ENCODE data around the gene BACE1-AS. TPM values are rescaled to one million over a fixed set of nuclear protein-coding genes. Genes with fewer than 3 reads are reported as not detected.

The BACE1-AS gene
- total RNA-seq, 2 experiments from 2014 or later = 3.2 to 4.0 TPM

- peaks cover 4% of the 10 kb centered on the region for H3K4me1 Mint-ChIP-seq (ENCODE audit: low read depth)
- ChIA-PET CTCF (no interaction called here), POLR2A (no interaction called here)
- no peaks in the 10 kb centered on the region for H3K36me3 Mint-ChIP-seq (ENCODE audit: low read depth)
- DNase-seq = no peak
- TF ChIP-seq, protein P1, sequence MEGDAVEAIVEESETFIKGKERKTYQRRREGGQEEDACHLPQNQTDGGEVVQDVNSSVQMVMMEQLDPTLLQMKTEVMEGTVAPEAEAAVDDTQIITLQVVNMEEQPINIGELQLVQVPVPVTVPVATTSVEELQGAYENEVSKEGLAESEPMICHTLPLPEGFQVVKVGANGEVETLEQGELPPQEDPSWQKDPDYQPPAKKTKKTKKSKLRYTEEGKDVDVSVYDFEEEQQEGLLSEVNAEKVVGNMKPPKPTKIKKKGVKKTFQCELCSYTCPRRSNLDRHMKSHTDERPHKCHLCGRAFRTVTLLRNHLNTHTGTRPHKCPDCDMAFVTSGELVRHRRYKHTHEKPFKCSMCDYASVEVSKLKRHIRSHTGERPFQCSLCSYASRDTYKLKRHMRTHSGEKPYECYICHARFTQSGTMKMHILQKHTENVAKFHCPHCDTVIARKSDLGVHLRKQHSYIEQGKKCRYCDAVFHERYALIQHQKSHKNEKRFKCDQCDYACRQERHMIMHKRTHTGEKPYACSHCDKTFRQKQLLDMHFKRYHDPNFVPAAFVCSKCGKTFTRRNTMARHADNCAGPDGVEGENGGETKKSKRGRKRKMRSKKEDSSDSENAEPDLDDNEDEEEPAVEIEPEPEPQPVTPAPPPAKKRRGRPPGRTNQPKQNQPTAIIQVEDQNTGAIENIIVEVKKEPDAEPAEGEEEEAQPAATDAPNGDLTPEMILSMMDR (IDR thresholded peaks at IDR 0.05) = no peak
- no peak for ATAC-seq
- peaks cover 27% of the 10 kb centered on the region for H3K27me3 Mint-ChIP-seq
- H3K9me3 Mint-ChIP-seq = no peaks in the 10 kb centered on the region
- intact Hi-C loops (cut with micrococcal nuclease) = no loop called here
- H3K27ac Mint-ChIP-seq = no peak overlapping the region
- H3K4me3 Mint-ChIP-seq = no peak overlapping the region
Observed at GRCh38 chr11:117313091-117313490, 21.9 kb downstream of the BACE1-AS start.

DNA sequence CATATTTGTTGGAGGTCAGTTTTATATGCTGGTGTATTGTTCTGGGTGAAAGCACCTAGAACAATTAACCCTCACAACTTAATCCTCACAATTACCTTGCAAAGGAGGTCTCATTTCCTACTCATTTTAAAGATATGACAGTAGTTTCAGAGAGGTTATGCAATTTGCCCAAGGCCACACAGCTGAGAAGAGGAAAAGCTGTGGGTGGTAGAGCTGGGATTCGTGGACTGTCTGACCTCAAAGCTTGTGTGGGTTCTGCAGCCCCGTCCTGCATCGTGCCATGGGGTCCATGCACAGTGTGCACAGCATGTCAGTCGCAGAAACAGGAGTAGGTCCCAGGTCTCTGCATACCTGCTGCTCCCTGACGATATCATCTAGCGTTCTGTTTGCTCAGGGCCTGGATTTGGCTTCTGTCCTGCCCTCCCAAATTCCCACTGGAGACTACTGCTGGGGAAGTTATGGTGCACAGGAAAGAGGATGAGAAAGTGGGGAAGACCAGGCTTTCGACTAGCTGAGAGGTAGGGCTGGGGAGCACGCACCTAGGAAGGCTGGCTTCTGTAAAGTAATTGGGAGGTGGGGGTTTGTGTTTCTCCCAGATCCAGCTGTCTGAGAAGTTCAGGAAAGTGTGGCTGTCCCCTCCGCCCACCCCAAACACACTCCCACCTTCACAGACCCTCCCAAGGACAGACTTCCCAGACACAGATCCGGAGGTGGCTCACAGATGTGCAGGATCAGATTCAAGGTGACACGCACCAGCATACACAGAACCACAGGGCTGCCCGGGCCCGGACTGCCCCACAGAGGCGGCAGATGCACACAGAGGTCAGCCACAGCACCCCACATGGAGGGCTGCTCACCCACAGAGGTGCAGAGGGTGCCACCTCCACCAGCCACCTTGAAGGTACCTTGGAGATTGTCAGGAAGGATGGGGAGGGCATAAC lies 23.0 kb downstream of the BACE1-AS start:
- H3K27ac Mint-ChIP-seq = no peak overlapping the region
- CTCF ChIA-PET = interaction anchor here (1.2 kb wide), 1 partner anchor 88 kb away, joined by 3 read pairs; no protein-coding TSS in a partner anchor

DNA sequence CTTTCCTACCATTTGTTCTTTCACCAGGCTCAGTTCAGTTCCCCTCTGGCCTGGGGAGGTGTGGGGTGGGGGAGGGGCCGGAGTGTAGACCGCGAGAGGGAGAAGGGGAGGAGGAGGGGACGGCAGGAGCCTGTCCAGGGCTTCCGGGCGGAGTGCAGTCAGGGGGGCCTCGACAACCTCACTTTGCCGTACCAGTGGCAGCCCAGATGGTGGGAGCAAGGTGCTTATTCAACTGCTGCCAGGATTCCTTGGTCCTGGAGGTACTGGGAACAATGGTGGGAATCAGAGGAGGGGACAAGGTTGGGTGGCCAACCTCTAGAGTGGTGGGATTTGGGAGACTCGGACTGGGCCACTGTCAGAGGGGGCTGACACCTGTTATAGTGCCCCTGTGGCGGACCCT lies 23.7 kb downstream of the BACE1-AS start:
- no peak for ATAC-seq
- Mint-ChIP-seq H3K27me3 (peaks cover 25% of the 10 kb centered on the region), H3K36me3 (ENCODE audit: low read depth) (no peaks in the 10 kb centered on the region), H3K4me3 (peak overlapping the region; percentile 38), H3K4me1 (ENCODE audit: low read depth) (peaks cover 4% of the 10 kb centered on the region), H3K27ac (no peak overlapping the region), H3K9me3 (no peaks in the 10 kb centered on the region)
- TF ChIP-seq, protein P1 (IDR thresholded peaks at IDR 0.05) = no peak
- no peak for DNase-seq
- CTCF ChIA-PET = interaction anchor here (1.2 kb wide), 1 partner anchor 88 kb away, joined by 3 read pairs; no protein-coding TSS in a partner anchor
- intact Hi-C loops (cut with micrococcal nuclease) = no loop called here
- POLR2A ChIA-PET = interaction anchor here (1.6 kb wide), 1 partner anchor 69 kb away, joined by 3 read pairs; no protein-coding TSS in a partner anchor

More for the DNA sequence above, 23.0 kb downstream of the BACE1-AS start:
- ATAC-seq = no peak
- H3K4me3 Mint-ChIP-seq = peak overlapping the region; percentile 38
- H3K9me3 Mint-ChIP-seq = no peaks in the 10 kb centered on the region
- H3K27me3 Mint-ChIP-seq = peaks cover 25% of the 10 kb centered on the region
- intact Hi-C loops (cut with micrococcal nuclease) = no loop called here
- H3K36me3 Mint-ChIP-seq (ENCODE audit: low read depth) = no peaks in the 10 kb centered on the region
- H3K4me1 Mint-ChIP-seq (ENCODE audit: low read depth) = peaks cover 4% of the 10 kb centered on the region
- POLR2A ChIA-PET = interaction anchor here (0.8 to 1.6 kb wide), 2 partner anchors 14 to 68 kb away, joined by 3 read pairs; no protein-coding TSS in a partner anchor
- no peak for DNase-seq
- TF ChIP-seq, protein P1 (IDR thresholded peaks at IDR 0.05) = no peak

DNA sequence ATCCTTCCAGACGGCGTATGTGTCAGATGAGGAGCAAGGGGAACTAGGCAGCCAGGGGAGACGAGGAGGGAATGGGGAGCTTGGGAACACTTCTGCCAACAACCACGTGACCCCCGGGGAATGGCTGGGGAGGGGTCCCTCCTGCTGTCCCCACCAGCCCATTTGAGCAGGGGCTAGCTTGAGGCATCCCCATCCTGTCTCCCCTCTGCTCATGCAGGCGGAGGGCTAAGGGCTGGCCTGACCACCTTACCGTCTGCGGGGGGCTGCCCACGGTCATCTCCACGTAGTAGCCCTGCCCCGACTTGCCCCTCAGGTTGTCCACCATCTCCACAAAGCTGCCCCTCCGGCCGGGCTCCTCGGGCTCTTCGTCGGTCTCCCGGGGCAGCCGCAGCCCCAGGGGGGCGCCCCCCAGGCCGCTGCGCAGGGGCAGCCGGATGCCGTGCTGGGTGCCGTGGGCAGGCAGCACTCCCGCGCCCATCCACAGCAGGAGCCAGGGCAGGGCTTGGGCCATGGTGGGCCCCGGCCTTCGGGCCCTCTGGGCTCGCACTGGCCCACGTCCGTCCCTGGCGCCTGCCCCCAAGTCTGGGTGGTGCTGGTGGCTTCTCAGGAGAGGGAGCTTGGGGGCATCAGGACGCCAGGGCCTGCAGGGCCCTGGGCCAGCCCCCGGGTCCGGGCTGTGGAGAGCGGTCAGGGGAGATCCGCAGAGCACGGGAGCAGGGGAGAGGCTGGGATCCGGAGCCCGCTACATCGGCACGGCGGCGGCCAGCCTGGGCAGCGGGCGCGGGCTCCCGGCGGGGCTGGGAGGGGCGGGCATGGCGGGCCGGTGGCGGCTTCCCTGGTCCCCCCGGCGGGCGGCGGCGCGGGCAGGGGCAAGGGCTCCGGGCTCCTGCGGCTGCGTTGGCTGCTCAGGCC lies 24.4 kb downstream of the BACE1-AS start:
- DNase-seq (peak; percentile 36), ATAC-seq (peak; percentile 85)
- POLR2A ChIA-PET = interaction anchor here (1.6 kb wide), 1 partner anchor 69 kb away, joined by 3 read pairs; no protein-coding TSS in a partner anchor

More for the DNA sequence above, 24.4 kb downstream of the BACE1-AS start:
- no peak overlapping the region for H3K27ac Mint-ChIP-seq
- H3K4me3 Mint-ChIP-seq = peak overlapping the region; percentile 51
- H3K9me3 Mint-ChIP-seq = no peaks in the 10 kb centered on the region
- peaks cover 25% of the 10 kb centered on the region for H3K27me3 Mint-ChIP-seq
- CTCF ChIA-PET = interaction anchor here (1.2 to 2.4 kb wide), 2 partner anchors 13 to 89 kb away, joined by 3 to 10 read pairs; partner anchors contain the start of gene CEP164
- intact Hi-C loops (cut with micrococcal nuclease) = no loop called here
- peaks cover 4% of the 10 kb centered on the region for H3K4me1 Mint-ChIP-seq (ENCODE audit: low read depth)
- no peaks in the 10 kb centered on the region for H3K36me3 Mint-ChIP-seq (ENCODE audit: low read depth)
- TF ChIP-seq, protein P1 (IDR thresholded peaks at IDR 0.05) = no peak

All from activated CD8-positive, alpha-beta T cell treated with anti-CD3 and anti-CD28 coated beads for 36 hours (primary cell).